ENCODE measurements around the gene EXOC1. TPM values are rescaled to one million over a fixed set of nuclear protein-coding genes. Genes with fewer than 3 reads are reported as not detected.

Gene EXOC1
- total RNA-seq, 1 donor from 2014 or later, result 29.1 TPM

DNA sequence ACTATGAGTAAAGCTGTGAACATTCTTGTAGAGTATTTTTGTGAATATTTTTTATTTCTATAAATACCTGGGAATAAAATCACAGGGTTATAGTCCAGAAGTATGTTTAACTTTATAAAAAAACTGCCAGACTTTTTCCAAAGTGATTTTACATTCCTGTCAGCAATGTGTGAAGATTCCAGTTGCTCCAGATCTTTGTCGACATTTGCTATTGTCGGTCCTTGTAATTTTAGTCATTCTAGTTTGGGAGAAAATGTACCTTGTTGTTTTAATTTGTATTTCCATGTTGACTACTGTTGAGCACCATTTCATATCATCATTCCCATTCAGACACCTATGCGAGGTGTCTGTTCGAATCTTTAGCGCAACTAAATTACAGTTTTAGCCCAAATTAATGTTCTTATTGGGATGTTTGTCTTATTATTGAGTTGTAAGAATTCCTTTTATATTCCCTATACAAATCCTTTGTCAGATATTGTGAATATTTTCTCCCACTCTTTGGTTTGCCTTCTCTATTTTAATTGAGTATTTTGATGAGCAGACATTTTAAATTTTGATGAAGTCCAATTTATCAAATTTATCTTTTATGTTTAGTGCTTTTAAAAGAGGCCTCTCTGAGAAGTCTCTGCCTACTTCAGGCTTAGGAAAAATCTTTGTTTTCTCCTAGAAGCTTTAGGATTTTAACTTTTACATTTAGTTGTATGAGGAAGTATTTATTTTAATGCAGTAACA, 97.9 kb downstream of the EXOC1 start:
- Mint-ChIP-seq H3K4me1 (ENCODE audit: low read depth) (peaks cover 12% of the 10 kb centered on the region), H3K27me3 (no peaks in the 10 kb centered on the region), H3K9me3 (ENCODE audit: low read depth) (no peaks in the 10 kb centered on the region)

More for the DNA sequence above, 97.9 kb downstream of the EXOC1 start:
- H3K4me3 Mint-ChIP-seq (ENCODE audit: low read depth), result no peak overlapping the region
- DNase-seq (ENCODE audit: low spot score, unreplicated experiment), result no peak
- TF ChIP-seq, protein P1, sequence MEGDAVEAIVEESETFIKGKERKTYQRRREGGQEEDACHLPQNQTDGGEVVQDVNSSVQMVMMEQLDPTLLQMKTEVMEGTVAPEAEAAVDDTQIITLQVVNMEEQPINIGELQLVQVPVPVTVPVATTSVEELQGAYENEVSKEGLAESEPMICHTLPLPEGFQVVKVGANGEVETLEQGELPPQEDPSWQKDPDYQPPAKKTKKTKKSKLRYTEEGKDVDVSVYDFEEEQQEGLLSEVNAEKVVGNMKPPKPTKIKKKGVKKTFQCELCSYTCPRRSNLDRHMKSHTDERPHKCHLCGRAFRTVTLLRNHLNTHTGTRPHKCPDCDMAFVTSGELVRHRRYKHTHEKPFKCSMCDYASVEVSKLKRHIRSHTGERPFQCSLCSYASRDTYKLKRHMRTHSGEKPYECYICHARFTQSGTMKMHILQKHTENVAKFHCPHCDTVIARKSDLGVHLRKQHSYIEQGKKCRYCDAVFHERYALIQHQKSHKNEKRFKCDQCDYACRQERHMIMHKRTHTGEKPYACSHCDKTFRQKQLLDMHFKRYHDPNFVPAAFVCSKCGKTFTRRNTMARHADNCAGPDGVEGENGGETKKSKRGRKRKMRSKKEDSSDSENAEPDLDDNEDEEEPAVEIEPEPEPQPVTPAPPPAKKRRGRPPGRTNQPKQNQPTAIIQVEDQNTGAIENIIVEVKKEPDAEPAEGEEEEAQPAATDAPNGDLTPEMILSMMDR (IDR thresholded peaks at IDR 0.05; ENCODE audit: unreplicated experiment), result no peak
- H3K27ac Mint-ChIP-seq, result no peak overlapping the region
- peaks cover 14% of the 10 kb centered on the region for H3K36me3 Mint-ChIP-seq (ENCODE audit: insufficient read depth)

Other genes with a start within 250 kb of the EXOC1 start
- gene NMU, start 217.3 kb upstream of the EXOC1 start, total RNA-seq, result 0.77 and 1.7 TPM in 2 replicates
- gene EXOC1L, start 33.9 kb upstream of the EXOC1 start, total RNA-seq, result not detected in 2 replicates
- 14.5 and 15.5 TPM in 2 replicates for gene CEP135, start 95.3 kb downstream of the EXOC1 start, total RNA-seq

All from progenitor cell of endocrine pancreas (in vitro differentiated cells).